Activated T-helper 2 cell treated with anti-CD3 and anti-CD28 coated beads, Interferon-gamma antibody, Interleukin-2, Interleukin-4, amounts not matched to agents 10 μg/mL and 5 μg/mL and 100 μg/mL, durations not matched to agents 14 hours and 24 hours and 36 hours (primary cell): ENCODE measurements around the gene MASP1. TPM values are rescaled to one million over a fixed set of nuclear protein-coding genes. Genes with fewer than 3 reads are reported as not detected.

Source experiments
- DNase-seq: peaks from one replicate; pipeline ENCODE4 v3.0.0; 2021; ENCODE audit warnings: low spot score
- H3K27ac Mint-ChIP-seq: one replicate; pipeline ENCODE4 v1.8.0; 2021; ENCODE audit warnings: mixed read lengths
- H3K27me3 Mint-ChIP-seq: one replicate; pipeline ENCODE4 v1.8.0; 2021; ENCODE audit warnings: low read depth, mixed read lengths
- H3K36me3 Mint-ChIP-seq: one replicate; pipeline ENCODE4 v1.8.0; 2021; ENCODE audit warnings: low read depth, mixed read lengths
- H3K4me1 Mint-ChIP-seq: one replicate; pipeline ENCODE4 v1.8.0; 2021; ENCODE audit warnings: low read depth, mixed read lengths
- H3K4me3 Mint-ChIP-seq: one replicate; pipeline ENCODE4 v1.8.0; 2021; ENCODE audit warnings: low read depth, mild to moderate bottlenecking, moderate library complexity, mixed read lengths
- H3K9me3 Mint-ChIP-seq: one replicate; pipeline ENCODE4 v1.8.0; 2021; ENCODE audit warnings: mixed read lengths
- intact Hi-C: fragments of 100-400 bp; cut with micrococcal nuclease; formaldehyde crosslinking; loops from one replicate; pipeline ENCODE4 v1.15.1; 2023
- total RNA-seq: library from RNA; stranded (reverse); gene quantifications from 2 replicates; pipeline ENCODE4 v1.2.3, GENCODE V29; 2022

MASP1 gene
- total RNA-seq, result not detected in 2 replicates

- no peaks in the 10 kb centered on the region for H3K36me3 Mint-ChIP-seq
- peaks cover 51% of the 10 kb centered on the region for H3K27me3 Mint-ChIP-seq
- DNase-seq, result no peak
- H3K9me3 Mint-ChIP-seq, result no peaks in the 10 kb centered on the region
- no peak within 1 kb of the TSS for H3K4me3 Mint-ChIP-seq
- no peak within 1 kb of the TSS for H3K27ac Mint-ChIP-seq
- intact Hi-C loops, result no loop called here
- H3K4me1 Mint-ChIP-seq, result no peaks in the 10 kb centered on the region
Observed at GRCh38 chr3:187291512-187292132, at the start of gene MASP1. MASP1 (minus strand) TSS chr3:187291737; CDS start chr3:187291632, 105 bp downstream.

- no peaks in the 10 kb centered on the region for H3K4me1 Mint-ChIP-seq
Observed at GRCh38 chr3:187340578-187340977, 49.0 kb upstream of the MASP1 start.

DNA sequence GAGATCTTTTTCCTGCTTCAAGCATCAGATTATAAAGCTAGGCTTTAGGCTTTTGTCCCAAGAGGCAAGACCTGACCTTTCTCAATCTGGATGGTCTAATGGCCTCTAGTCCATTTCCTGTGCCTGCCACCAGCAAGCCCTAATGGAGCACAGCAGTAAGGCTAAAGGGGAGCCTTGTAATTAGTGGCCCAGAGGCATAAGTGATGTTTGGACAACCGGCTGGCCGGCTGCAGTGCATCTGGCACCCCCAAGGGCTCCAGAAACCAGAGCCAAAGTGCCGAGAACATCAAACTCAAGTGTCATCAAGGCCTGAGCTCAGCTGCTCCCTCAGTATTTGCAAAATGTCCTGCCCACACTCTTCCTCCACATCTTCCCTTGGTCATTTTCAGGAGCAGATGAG, 44.8 kb upstream of the MASP1 start:
- no peak overlapping the region for H3K4me3 Mint-ChIP-seq
- H3K27ac Mint-ChIP-seq, result no peak overlapping the region
- no peaks in the 10 kb centered on the region for H3K36me3 Mint-ChIP-seq
- no peaks in the 10 kb centered on the region for H3K9me3 Mint-ChIP-seq
- peaks cover 25% of the 10 kb centered on the region for H3K27me3 Mint-ChIP-seq
- intact Hi-C loops, result no loop called here
- DNase-seq, result no peak
- no peaks in the 10 kb centered on the region for H3K4me1 Mint-ChIP-seq

More at GRCh38 chr3:187340578-187340977, 49.0 kb upstream of the MASP1 start:
- no peak for DNase-seq
- H3K27me3 Mint-ChIP-seq, result peaks cover 31% of the 10 kb centered on the region
- H3K4me3 Mint-ChIP-seq, result no peak overlapping the region
- intact Hi-C loops, result no loop called here
- no peaks in the 10 kb centered on the region for H3K36me3 Mint-ChIP-seq
- H3K9me3 Mint-ChIP-seq, result no peaks in the 10 kb centered on the region
- H3K27ac Mint-ChIP-seq, result no peak overlapping the region

DNA sequence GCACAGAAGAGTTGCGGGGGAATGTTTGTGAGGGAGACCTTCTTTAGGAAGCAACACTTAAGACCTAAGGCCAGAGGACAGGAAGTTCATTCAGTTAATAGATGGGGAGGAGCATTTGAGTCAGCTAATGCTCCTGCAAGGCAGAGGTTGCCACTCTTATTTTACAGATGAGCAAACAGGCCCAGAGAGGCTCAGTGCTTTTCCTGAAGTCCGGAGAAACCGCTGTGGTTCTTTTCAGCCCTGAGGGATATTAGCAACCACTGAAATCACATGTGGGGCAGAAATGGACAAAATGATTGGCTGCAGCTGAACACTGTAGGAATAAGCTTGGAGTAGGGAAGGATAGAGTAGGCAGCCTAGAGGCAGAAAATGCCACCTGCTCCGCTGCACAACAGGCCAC, 43.4 kb upstream of the MASP1 start:
- no peaks in the 10 kb centered on the region for H3K4me1 Mint-ChIP-seq
- peaks cover 21% of the 10 kb centered on the region for H3K27me3 Mint-ChIP-seq
- intact Hi-C loops, result no loop called here
- no peak for DNase-seq
- no peaks in the 10 kb centered on the region for H3K9me3 Mint-ChIP-seq
- H3K4me3 Mint-ChIP-seq, result no peak overlapping the region
- H3K27ac Mint-ChIP-seq, result no peak overlapping the region
- no peaks in the 10 kb centered on the region for H3K36me3 Mint-ChIP-seq

DNA sequence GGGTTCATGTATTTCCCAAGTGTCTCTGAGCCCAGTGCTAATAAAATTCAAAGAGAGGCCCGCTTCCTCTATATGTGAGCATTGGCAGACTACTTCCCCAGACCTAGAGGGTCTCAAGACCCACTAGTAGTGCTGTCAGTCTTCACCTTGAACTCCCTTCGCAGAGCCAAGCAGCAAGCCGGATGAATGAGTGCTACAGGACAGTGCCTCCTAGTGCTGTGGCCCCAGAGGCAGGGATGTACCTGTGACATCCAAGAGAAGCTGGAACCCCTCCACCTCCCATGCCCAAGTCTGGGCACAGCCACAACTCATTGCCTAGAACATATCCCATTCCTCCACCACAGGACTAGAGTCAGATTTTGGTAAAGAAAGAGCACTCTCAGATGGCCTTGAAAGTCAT, 37.2 kb upstream of the MASP1 start:
- intact Hi-C loops, result no loop called here
- no peak overlapping the region for H3K27ac Mint-ChIP-seq
- H3K9me3 Mint-ChIP-seq, result no peaks in the 10 kb centered on the region
- DNase-seq, result no peak
- no peaks in the 10 kb centered on the region for H3K36me3 Mint-ChIP-seq
- peaks cover 7% of the 10 kb centered on the region for H3K27me3 Mint-ChIP-seq
- no peaks in the 10 kb centered on the region for H3K4me1 Mint-ChIP-seq
- H3K4me3 Mint-ChIP-seq, result no peak overlapping the region

- DNase-seq, result no peak
- Mint-ChIP-seq H3K9me3 (no peaks in the 10 kb centered on the region), H3K27ac (no peak overlapping the region), H3K36me3 (no peaks in the 10 kb centered on the region), H3K4me3 (no peak overlapping the region), H3K27me3 (peaks cover 10% of the 10 kb centered on the region), H3K4me1 (no peaks in the 10 kb centered on the region)
- intact Hi-C loops, result no loop called here
Observed at GRCh38 chr3:187327845-187328244, 36.3 kb upstream of the MASP1 start.

- Mint-ChIP-seq H3K4me1 (peaks cover 2% of the 10 kb centered on the region), H3K9me3 (no peaks in the 10 kb centered on the region), H3K36me3 (no peaks in the 10 kb centered on the region), H3K4me3 (no peak overlapping the region), H3K27me3 (peaks cover 10% of the 10 kb centered on the region), H3K27ac (no peak overlapping the region)
- intact Hi-C loops, result no loop called here
- DNase-seq, result no peak
Observed at GRCh38 chr3:187325632-187326031, 34.1 kb upstream of the MASP1 start.

DNA sequence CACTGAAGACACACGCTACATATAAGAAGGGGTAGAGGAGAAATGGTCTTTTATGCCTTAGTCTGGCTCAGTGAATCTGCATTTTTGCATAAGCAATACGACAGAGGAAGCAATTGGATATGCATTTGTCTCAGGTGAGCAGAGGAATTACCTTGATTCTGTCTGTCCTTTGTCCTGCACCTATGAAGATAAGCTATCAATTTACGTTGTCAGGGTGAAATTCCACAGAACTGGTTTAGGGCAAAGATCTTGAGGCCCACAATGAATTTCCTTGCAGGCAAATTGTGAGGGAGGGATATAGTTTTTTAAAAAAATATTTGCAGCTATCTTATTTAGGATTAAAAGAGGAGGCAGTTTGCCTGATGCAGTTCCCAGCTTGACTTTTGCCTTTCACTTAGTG, 31.6 kb upstream of the MASP1 start:
- Mint-ChIP-seq H3K27me3 (peaks cover 15% of the 10 kb centered on the region), H3K4me3 (no peak overlapping the region), H3K27ac (no peak overlapping the region), H3K9me3 (no peaks in the 10 kb centered on the region), H3K36me3 (no peaks in the 10 kb centered on the region), H3K4me1 (peaks cover 11% of the 10 kb centered on the region)
- DNase-seq, result no peak
- intact Hi-C loops, result no loop called here

GRCh38 chr3:187322291-187322690, 30.8 kb upstream of the MASP1 start:
- Mint-ChIP-seq H3K36me3 (no peaks in the 10 kb centered on the region), H3K27ac (no peak overlapping the region), H3K4me1 (peaks cover 11% of the 10 kb centered on the region), H3K4me3 (no peak overlapping the region), H3K9me3 (no peaks in the 10 kb centered on the region), H3K27me3 (peaks cover 20% of the 10 kb centered on the region)
- intact Hi-C loops, result no loop called here
- DNase-seq, result no peak

- H3K4me1 Mint-ChIP-seq, result peaks cover 11% of the 10 kb centered on the region
- no peak overlapping the region for H3K27ac Mint-ChIP-seq
- H3K4me3 Mint-ChIP-seq, result no peak overlapping the region
- peaks cover 25% of the 10 kb centered on the region for H3K27me3 Mint-ChIP-seq
- no peak for DNase-seq
- no peaks in the 10 kb centered on the region for H3K36me3 Mint-ChIP-seq
- no peaks in the 10 kb centered on the region for H3K9me3 Mint-ChIP-seq
- intact Hi-C loops, result no loop called here
Observed at GRCh38 chr3:187321766-187322165, 30.2 kb upstream of the MASP1 start.

- intact Hi-C loops, result loop anchor here (1.0 to 5.0 kb wide), 4 partner anchors 112 to 394 kb away; no protein-coding TSS in a partner anchor
- peak; percentile 48 for DNase-seq
- Mint-ChIP-seq H3K27ac (no peak overlapping the region), H3K4me3 (no peak overlapping the region), H3K36me3 (no peaks in the 10 kb centered on the region), H3K9me3 (no peaks in the 10 kb centered on the region), H3K27me3 (peaks cover 31% of the 10 kb centered on the region), H3K4me1 (peaks cover 11% of the 10 kb centered on the region)
Observed at GRCh38 chr3:187319699-187320302, 28.3 kb upstream of the MASP1 start.

GRCh38 chr3:187318819-187319616, 27.5 kb upstream of the MASP1 start:
- intact Hi-C loops, result loop anchor here (1.0 to 5.0 kb wide), 4 partner anchors 113 to 395 kb away; no protein-coding TSS in a partner anchor
- H3K36me3 Mint-ChIP-seq, result no peaks in the 10 kb centered on the region
- no peak overlapping the region for H3K4me3 Mint-ChIP-seq
- no peak for DNase-seq
- no peaks in the 10 kb centered on the region for H3K9me3 Mint-ChIP-seq
- H3K4me1 Mint-ChIP-seq, result peaks cover 11% of the 10 kb centered on the region
- peaks cover 31% of the 10 kb centered on the region for H3K27me3 Mint-ChIP-seq
- H3K27ac Mint-ChIP-seq, result no peak overlapping the region

DNA sequence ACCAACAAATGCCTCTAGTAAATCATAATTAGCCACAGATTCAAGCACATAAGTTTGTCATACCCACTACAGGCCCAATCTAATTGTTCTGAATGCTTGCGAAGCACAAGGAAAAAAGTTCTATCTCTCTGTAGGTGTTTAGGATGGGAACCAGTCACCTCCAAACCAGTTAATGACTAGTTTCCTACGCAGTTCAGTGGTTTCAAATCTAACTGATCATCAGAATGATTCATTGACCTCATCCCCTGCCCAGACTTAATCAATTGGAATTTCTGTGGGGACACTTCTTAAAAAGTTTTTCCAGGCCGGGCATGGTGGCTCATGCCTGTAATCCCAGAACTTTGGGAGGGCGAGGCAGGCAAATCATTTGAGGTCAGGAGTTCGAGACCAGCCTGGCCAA, 24.3 kb upstream of the MASP1 start:
- no peak for DNase-seq
- Mint-ChIP-seq H3K27me3 (peaks cover 36% of the 10 kb centered on the region), H3K27ac (no peak overlapping the region), H3K4me3 (no peak overlapping the region), H3K36me3 (no peaks in the 10 kb centered on the region), H3K9me3 (no peaks in the 10 kb centered on the region), H3K4me1 (peaks cover 9% of the 10 kb centered on the region)
- intact Hi-C loops, result loop anchor here (5.0 kb wide), 1 partner anchor 116 kb away; no protein-coding TSS in a partner anchor
